Measurements from ENCODE around the gene CWC27. TPM values are rescaled to one million over a fixed set of nuclear protein-coding genes. Genes with fewer than 3 reads are reported as not detected.

Gene CWC27
- total RNA-seq, 1 experiment from 2014 or later, result 42.7 TPM

DNA sequence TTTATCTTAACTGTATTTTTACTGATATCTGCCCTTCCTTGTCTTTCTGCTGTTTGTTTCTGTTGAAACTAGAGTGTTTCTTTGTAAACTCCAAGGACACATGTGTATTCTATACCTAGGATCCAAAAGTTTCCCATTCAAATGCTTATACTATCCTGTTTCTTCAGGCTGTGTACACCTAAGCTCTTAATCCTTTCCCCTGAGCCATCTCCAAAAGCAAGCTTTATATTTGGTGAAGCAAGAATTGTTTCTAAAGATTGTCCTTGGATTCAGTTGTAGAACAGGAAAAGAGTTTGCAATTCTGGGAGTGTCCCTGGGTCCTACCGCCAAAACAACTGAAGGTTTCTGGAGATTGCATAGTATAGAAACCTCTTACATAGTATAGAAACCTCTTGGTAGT lies 65.9 kb downstream of the CWC27 start (continued):
- TF ChIP-seq, protein P1, sequence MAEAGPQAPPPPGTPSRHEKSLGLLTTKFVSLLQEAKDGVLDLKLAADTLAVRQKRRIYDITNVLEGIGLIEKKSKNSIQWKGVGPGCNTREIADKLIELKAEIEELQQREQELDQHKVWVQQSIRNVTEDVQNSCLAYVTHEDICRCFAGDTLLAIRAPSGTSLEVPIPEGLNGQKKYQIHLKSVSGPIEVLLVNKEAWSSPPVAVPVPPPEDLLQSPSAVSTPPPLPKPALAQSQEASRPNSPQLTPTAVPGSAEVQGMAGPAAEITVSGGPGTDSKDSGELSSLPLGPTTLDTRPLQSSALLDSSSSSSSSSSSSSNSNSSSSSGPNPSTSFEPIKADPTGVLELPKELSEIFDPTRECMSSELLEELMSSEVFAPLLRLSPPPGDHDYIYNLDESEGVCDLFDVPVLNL (CRISPR knock-in tag; IDR thresholded peaks at IDR 0.05; ENCODE audit: borderline replicate concordance, low read depth), result no peak
- TF ChIP-seq TP53 (CRISPR knock-in tag; IDR thresholded peaks at IDR 0.05), result no peak
- no peak for TF ChIP-seq GTF2I (CRISPR knock-in tag; conservative IDR thresholded peaks at IDR 0.05)
- TF ChIP-seq SP1 (CRISPR knock-in tag; conservative IDR thresholded peaks at IDR 0.05), result no peak

DNA sequence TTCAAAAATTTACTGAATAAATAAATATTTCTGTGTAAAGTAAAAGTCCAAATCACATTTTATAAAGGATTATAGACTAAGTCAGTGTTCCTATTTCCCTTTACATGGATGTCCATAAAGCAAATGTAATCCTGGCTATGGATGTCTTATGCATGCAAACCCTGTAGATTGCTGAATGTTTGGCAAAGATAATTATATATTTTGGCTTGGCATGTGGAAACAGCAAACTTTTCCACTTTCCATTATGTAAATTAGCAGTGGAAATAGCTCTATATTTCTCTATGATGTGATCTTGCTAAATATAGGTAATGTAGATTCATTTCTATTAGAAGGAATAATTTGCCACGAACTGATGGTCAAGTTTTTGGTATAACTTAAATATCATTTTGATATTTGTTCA lies 66.5 kb downstream of the CWC27 start:
- POLR2A ChIA-PET, result no interaction called here
- H3K36me3 Mint-ChIP-seq, result peaks cover 13% of the 10 kb centered on the region
- no peaks in the 10 kb centered on the region for H3K27me3 Mint-ChIP-seq (ENCODE audit: low read depth)
- no peak overlapping the region for H3K4me3 Mint-ChIP-seq
- H3K4me1 Mint-ChIP-seq, result peaks cover 31% of the 10 kb centered on the region
- H3K9me3 Mint-ChIP-seq, result peaks cover 6% of the 10 kb centered on the region
- DNase-seq (ENCODE audit: low spot score) (no peak), ATAC-seq (no peak)
- CTCF ChIA-PET, result no interaction called here
- TF ChIP-seq ZNF232 (CRISPR knock-in tag; IDR thresholded peaks at IDR 0.05), result no peak
- no peak overlapping the region for H3K27ac Mint-ChIP-seq

DNA sequence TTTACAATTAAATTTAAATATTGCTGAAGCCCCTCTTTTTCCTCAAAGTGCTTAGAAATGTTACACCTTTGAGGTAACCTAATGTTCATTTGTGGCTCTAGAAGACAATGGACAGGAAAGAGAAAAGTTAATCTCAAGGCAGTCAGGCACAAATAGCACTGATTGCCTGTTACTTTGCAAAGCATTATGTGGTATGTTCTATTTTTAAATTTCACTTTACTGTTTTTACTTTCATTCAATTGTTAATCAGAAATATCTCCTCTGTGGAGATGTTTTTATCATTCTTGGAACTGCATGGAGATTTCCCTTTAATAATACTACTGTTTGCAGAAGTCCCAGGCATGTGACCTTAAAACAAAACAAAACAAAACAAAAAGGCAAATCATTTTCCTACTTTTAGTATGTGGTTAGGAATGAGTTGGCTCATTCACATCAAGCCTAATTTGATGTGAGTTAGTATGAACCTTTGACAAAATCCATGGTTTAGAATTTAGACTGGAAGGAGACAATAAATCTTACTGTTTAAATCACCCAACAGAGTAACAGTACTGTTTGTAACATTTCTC lies 67.5 kb downstream of the CWC27 start:
- H3K36me3 Mint-ChIP-seq, result peaks cover 15% of the 10 kb centered on the region
- H3K27me3 Mint-ChIP-seq (ENCODE audit: low read depth), result no peaks in the 10 kb centered on the region
- POLR2A ChIA-PET, result no interaction called here
- peaks cover 13% of the 10 kb centered on the region for H3K9me3 Mint-ChIP-seq
- DNase-seq (ENCODE audit: low spot score) (no peak), ATAC-seq (no peak)
- CTCF ChIA-PET, result interaction anchor here (0.8 kb wide), 1 partner anchor 26 kb away, joined by 5 read pairs; no protein-coding TSS in a partner anchor
- H3K4me3 Mint-ChIP-seq, result no peak overlapping the region
- TF ChIP-seq ARID4B (CRISPR knock-in tag; IDR thresholded peaks at IDR 0.05; ENCODE audit: borderline replicate concordance) (no peak), NR2C2 (CRISPR knock-in tag; IDR thresholded peaks at IDR 0.05) (no peak), ZNF219 (CRISPR knock-in tag; IDR thresholded peaks at IDR 0.05; ENCODE audit: borderline replicate concordance) (no peak), NR3C1 (CRISPR knock-in tag; conservative IDR thresholded peaks at IDR 0.05; ENCODE audit: low read depth) (no peak), NFATC4 (CRISPR knock-in tag; IDR thresholded peaks at IDR 0.05) (no peak), CTCF (IDR thresholded peaks at IDR 0.05) (no peak), E2F1 (CRISPR knock-in tag; IDR thresholded peaks at IDR 0.05) (no peak), JUN (CRISPR knock-in tag; IDR thresholded peaks at IDR 0.05) (no peak), FOXK1 (CRISPR knock-in tag; IDR thresholded peaks at IDR 0.05) (no peak), EMX1 (CRISPR knock-in tag; IDR thresholded peaks at IDR 0.05) (no peak), ZNF671 (CRISPR knock-in tag; IDR thresholded peaks at IDR 0.05) (no peak), USF1 (CRISPR knock-in tag; IDR thresholded peaks at IDR 0.05) (no peak), ZNF121 (CRISPR knock-in tag; IDR thresholded peaks at IDR 0.05) (no peak), ZNF263 (CRISPR knock-in tag; IDR thresholded peaks at IDR 0.05; ENCODE audit: low read depth) (no peak), TEAD4 (CRISPR knock-in tag; IDR thresholded peaks at IDR 0.05) (no peak), ZNF138 (CRISPR knock-in tag; conservative IDR thresholded peaks at IDR 0.05) (no peak), CBFB (CRISPR knock-in tag; IDR thresholded peaks at IDR 0.05; ENCODE audit: low read depth) (no peak)
- TF ChIP-seq, protein P2, sequence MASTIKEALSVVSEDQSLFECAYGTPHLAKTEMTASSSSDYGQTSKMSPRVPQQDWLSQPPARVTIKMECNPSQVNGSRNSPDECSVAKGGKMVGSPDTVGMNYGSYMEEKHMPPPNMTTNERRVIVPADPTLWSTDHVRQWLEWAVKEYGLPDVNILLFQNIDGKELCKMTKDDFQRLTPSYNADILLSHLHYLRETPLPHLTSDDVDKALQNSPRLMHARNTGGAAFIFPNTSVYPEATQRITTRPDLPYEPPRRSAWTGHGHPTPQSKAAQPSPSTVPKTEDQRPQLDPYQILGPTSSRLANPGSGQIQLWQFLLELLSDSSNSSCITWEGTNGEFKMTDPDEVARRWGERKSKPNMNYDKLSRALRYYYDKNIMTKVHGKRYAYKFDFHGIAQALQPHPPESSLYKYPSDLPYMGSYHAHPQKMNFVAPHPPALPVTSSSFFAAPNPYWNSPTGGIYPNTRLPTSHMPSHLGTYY (CRISPR knock-in tag; IDR thresholded peaks at IDR 0.05), result no peak
- TF ChIP-seq, protein P3, sequence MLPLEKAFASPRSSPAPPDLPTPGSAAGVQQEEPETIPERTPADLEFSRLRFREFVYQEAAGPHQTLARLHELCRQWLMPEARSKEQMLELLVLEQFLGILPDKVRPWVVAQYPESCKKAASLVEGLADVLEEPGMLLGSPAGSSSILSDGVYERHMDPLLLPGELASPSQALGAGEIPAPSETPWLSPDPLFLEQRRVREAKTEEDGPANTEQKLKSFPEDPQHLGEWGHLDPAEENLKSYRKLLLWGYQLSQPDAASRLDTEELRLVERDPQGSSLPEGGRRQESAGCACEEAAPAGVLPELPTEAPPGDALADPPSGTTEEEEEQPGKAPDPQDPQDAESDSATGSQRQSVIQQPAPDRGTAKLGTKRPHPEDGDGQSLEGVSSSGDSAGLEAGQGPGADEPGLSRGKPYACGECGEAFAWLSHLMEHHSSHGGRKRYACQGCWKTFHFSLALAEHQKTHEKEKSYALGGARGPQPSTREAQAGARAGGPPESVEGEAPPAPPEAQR (CRISPR knock-in tag; IDR thresholded peaks at IDR 0.05), result no peak
- H3K4me1 Mint-ChIP-seq, result peaks cover 31% of the 10 kb centered on the region
- peak overlapping the region; percentile 84 for H3K27ac Mint-ChIP-seq

Data from WTC11 (cell line).